Skeletal muscle tissue (tissue), 4 donors: ENCODE results near the gene JAK1. TPM values are rescaled to one million over a fixed set of nuclear protein-coding genes. Genes with fewer than 3 reads are reported as not detected.

Experiments
- H3K27ac ChIP-seq: one replicate; pipeline ENCODE4 v1.7.0; 2013; ENCODE audit warnings: mild to moderate bottlenecking, low read depth, low read length, inconsistent platforms
- H3K27me3 ChIP-seq, 3 donors: one replicate each; pipeline ENCODE4 v1.7.0; 2013; ENCODE audit warnings: low read length in 3 of 3; ENCODE audit not compliant: control insufficient read depth in 3 of 3, insufficient read depth in 3 of 3
- H3K36me3 ChIP-seq, 3 donors: one replicate each; pipeline ENCODE4 v1.7.0; 2013; ENCODE audit warnings: low read length in 3 of 3; ENCODE audit not compliant: control insufficient read depth in 3 of 3, insufficient read depth in 3 of 3
- H3K4me1 ChIP-seq, 3 donors: one replicate each; pipeline ENCODE4 v1.7.0; 2013; ENCODE audit warnings: low read length in 3 of 3, mild to moderate bottlenecking in 3 of 3; ENCODE audit not compliant: control insufficient read depth in 3 of 3, insufficient read depth in 3 of 3
- H3K4me3 ChIP-seq, 3 donors: one replicate each; pipeline ENCODE4 v1.7.0; 2013; ENCODE audit warnings: low read length in 3 of 3
- H3K9ac ChIP-seq, 3 donors: one replicate each; pipeline ENCODE4 v1.7.0; 2013; ENCODE audit warnings: low read length in 3 of 3, mild to moderate bottlenecking in 3 of 3, moderate library complexity in 2 of 3, low read depth in 1 of 3
- H3K9me3 ChIP-seq, 3 donors: one replicate each; pipeline ENCODE4 v1.7.0; 2013; ENCODE audit warnings: low read length in 3 of 3; ENCODE audit not compliant: control insufficient read depth in 3 of 3
- total RNA-seq: library from RNA; depleted of rRNA; stranded (reverse); fragments of >200 nt; gene quantifications from one replicate; pipeline ENCODE4 v1.2.3, GENCODE V29; 2014
- donor health status: Osteomylitis.

JAK1 gene
- total RNA-seq, 1 donor from 2014 or later, result 59.5 TPM

GRCh38 chr1:64861611-64862010 lies 104.7 kb downstream of the JAK1 start:
- H3K4me1 ChIP-seq, result peaks cover 0 to 4% (median 3%) of the 10 kb centered on the region in 3 donors
- H3K9ac ChIP-seq, result no peak overlapping the region
- no peaks in the 10 kb centered on the region for H3K9me3 ChIP-seq
- no peak overlapping the region for H3K4me3 ChIP-seq
- no peaks in the 10 kb centered on the region for H3K27me3 ChIP-seq
- H3K27ac ChIP-seq, result no peak overlapping the region
- H3K36me3 ChIP-seq, result peaks cover 44 to 54% (median 49%) of the 10 kb centered on the region in 3 donors

- no peak overlapping the region for H3K27ac ChIP-seq
- H3K9me3 ChIP-seq, result no peaks in the 10 kb centered on the region
- peaks cover 70 to 77% (median 71%) of the 10 kb centered on the region in 3 donors for H3K36me3 ChIP-seq
- no peak overlapping the region for H3K4me3 ChIP-seq
- H3K4me1 ChIP-seq, result peaks cover 0 to 2% (median 0%) of the 10 kb centered on the region in 3 donors
- H3K9ac ChIP-seq, result no peak overlapping the region
- no peaks in the 10 kb centered on the region for H3K27me3 ChIP-seq
These were observed 109.0 kb downstream of the JAK1 start for GRCh38 chr1:64857347-64857746.

DNA sequence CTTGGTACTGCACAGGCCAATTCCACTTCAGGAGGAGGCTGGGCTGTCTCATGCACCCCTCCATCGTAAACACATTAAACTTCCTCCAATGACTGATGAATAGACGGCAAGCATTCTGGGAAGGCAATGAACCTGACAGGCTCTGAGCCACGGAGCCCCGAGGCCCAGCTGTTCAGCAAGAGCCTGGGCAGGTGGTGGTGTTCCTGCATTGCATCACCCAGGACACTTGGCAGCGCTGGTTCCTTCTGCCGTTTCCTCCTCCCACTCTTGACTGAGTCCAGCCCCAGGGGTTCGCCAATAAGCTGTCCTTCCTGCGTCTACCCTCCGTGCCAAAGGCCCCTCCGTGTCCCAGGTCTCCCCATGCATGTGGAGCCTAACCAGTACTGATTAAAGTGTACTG lies 109.8 kb downstream of the JAK1 start:
- Histone ChIP-seq H3K27ac (no peak overlapping the region), H3K4me1 (peaks cover 0 to 2% (median 0%) of the 10 kb centered on the region in 3 donors), H3K9me3 (no peaks in the 10 kb centered on the region), H3K9ac (no peak overlapping the region), H3K27me3 (no peaks in the 10 kb centered on the region), H3K36me3 (peaks cover 72 to 77% (median 72%) of the 10 kb centered on the region in 3 donors), H3K4me3 (no peak overlapping the region)

DNA sequence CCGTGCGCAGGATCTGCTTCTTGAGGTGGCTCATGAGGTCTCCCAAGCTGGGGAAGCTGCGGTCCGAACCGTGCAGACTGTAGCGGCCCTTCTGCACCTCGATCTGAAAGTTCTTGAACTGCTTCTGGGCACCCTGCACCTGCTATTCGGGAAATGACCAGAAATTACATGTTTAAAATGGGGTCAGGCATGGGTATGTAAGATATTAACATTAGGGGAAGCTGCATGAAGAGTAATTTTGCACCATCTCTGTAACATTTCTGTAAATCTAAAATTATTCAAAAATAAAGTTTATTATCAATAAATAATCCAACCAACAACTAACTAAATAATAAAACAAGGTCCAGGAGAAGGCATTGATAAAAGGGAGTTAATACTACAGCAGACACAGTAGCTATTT lies 110.8 kb downstream of the JAK1 start:
- Histone ChIP-seq H3K27ac (no peak overlapping the region), H3K27me3 (no peaks in the 10 kb centered on the region), H3K36me3 (peaks cover 74 to 82% (median 78%) of the 10 kb centered on the region in 3 donors), H3K4me1 (peaks cover 0 to 2% (median 0%) of the 10 kb centered on the region in 3 donors), H3K9me3 (no peaks in the 10 kb centered on the region), H3K4me3 (no peak overlapping the region), H3K9ac (no peak overlapping the region)

DNA sequence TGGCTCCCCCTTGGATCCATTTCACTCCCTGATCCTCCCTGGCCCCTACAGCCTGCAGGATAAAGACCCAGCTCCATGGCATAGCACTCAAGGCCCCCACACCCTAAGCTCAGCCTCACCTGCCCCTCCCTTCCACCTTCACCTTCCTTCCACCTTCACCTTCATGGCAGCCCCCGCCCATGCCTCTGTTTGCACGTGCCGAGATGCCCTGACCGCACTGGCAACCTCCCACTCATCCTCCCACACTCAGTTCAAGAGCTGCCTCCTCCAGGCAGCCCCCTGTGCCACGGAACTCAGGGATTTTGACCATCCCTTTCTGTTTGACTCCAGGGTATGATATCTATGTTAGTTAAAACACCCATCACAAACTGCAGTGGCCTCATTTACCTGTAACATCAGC lies 111.7 kb downstream of the JAK1 start:
- peaks cover 0 to 2% (median 0%) of the 10 kb centered on the region in 3 donors for H3K4me1 ChIP-seq
- H3K27ac ChIP-seq, result no peak overlapping the region
- H3K9me3 ChIP-seq, result no peaks in the 10 kb centered on the region
- H3K36me3 ChIP-seq, result peaks cover 76 to 85% (median 82%) of the 10 kb centered on the region in 3 donors
- no peak overlapping the region for H3K4me3 ChIP-seq
- H3K9ac ChIP-seq, result no peak overlapping the region
- no peaks in the 10 kb centered on the region for H3K27me3 ChIP-seq

- Histone ChIP-seq H3K4me1 (peaks cover 0 to 2% (median 0%) of the 10 kb centered on the region in 3 donors), H3K36me3 (peaks cover 73 to 86% (median 74%) of the 10 kb centered on the region in 3 donors), H3K27me3 (no peaks in the 10 kb centered on the region), H3K9ac (no peak overlapping the region), H3K9me3 (no peaks in the 10 kb centered on the region), H3K27ac (no peak overlapping the region), H3K4me3 (no peak overlapping the region)
These were observed 114.7 kb downstream of the JAK1 start for GRCh38 chr1:64851664-64852063.

GRCh38 chr1:64850846-64851245 lies 115.5 kb downstream of the JAK1 start:
- no peak overlapping the region for H3K9ac ChIP-seq
- H3K27ac ChIP-seq, result no peak overlapping the region
- no peaks in the 10 kb centered on the region for H3K4me1 ChIP-seq
- no peaks in the 10 kb centered on the region for H3K9me3 ChIP-seq
- H3K4me3 ChIP-seq, result no peak overlapping the region
- H3K36me3 ChIP-seq, result peaks cover 74 to 88% (median 77%) of the 10 kb centered on the region in 3 donors
- no peaks in the 10 kb centered on the region for H3K27me3 ChIP-seq

GRCh38 chr1:64849942-64850341 lies 116.4 kb downstream of the JAK1 start:
- H3K36me3 ChIP-seq, result peaks cover 74 to 90% (median 79%) of the 10 kb centered on the region in 3 donors
- no peaks in the 10 kb centered on the region for H3K4me1 ChIP-seq
- H3K27ac ChIP-seq, result no peak overlapping the region
- no peak overlapping the region for H3K9ac ChIP-seq
- no peak overlapping the region for H3K4me3 ChIP-seq
- no peaks in the 10 kb centered on the region for H3K27me3 ChIP-seq
- no peaks in the 10 kb centered on the region for H3K9me3 ChIP-seq

GRCh38 chr1:64848803-64849202 lies 117.5 kb downstream of the JAK1 start:
- H3K36me3 ChIP-seq, result peaks cover 74 to 91% (median 78%) of the 10 kb centered on the region in 3 donors
- H3K4me3 ChIP-seq, result no peak overlapping the region
- H3K27me3 ChIP-seq, result no peaks in the 10 kb centered on the region
- no peak overlapping the region for H3K27ac ChIP-seq
- no peaks in the 10 kb centered on the region for H3K9me3 ChIP-seq
- no peaks in the 10 kb centered on the region for H3K4me1 ChIP-seq
- no peak overlapping the region for H3K9ac ChIP-seq

- H3K27ac ChIP-seq, result no peak overlapping the region
- no peaks in the 10 kb centered on the region for H3K4me1 ChIP-seq
- no peaks in the 10 kb centered on the region for H3K9me3 ChIP-seq
- no peaks in the 10 kb centered on the region for H3K27me3 ChIP-seq
- no peak overlapping the region for H3K9ac ChIP-seq
- no peak overlapping the region for H3K4me3 ChIP-seq
- H3K36me3 ChIP-seq, result peaks cover 74 to 92% (median 74%) of the 10 kb centered on the region in 3 donors
These were observed 118.2 kb downstream of the JAK1 start for GRCh38 chr1:64848136-64848535.
